Measurements from ENCODE around the gene GAMT.

GAMT gene

DNA sequence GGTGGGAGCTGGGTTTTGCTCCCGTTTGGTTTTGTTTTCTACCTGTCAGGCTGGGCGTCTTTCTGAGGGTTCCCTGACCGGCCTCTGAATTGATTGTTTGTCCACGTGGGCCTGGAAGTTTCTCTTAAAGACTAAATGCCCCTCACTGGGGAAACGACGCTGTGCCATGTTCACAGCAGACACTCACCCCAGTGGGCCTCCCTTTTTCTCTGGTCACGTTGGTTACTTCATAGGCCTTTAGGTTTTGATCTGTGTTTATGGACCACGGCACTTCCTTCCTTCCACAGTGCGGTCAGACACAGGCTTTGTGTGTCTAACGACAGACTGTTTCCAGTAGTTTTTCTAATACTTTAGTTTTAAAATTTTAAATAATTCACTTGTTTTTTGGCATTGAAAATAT is 37.7 kb downstream of the GAMT start:
- DNase-seq: peak; percentile 50

DNA sequence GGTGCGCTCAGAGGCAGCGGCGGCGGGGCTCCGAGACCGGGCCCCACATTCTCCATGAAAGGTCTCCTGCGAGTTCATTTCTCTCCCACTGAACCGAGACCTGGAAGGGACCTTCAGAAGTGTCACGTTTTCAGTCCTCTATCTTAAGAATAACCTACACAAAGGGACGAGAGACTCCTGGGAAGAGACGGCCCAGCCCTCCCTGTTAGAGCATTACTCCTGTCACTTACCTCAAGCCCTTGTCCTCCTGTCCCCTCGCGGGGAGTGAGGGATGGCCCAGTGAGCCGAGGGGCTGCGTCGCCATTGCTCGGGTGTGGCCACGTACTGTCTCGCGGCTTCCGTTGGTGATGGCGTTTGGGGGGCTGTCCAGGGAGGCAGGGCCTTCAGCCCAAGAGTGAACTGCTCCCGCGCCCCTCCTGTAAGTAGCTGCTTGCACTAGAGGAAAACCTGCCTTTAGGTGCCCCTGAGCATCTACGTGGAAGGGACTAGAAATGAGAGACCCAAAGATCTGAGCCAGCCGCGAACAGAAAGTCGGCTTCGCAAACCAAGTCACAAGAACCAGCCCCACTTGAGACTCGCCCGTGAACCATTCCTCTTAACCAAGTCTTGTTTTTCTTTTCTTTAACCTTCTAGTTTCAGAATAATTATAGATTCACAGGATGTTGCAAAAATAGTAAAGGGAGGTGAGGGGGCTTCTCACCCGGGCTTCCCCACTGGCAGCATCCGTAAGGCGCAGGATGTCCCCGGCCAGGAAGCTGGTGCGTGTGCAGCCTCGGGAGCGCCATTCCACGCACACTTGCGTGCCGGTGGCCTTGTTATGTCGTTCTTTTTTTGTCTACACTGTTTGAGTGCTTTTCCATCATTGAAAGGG is 38.7 kb downstream of the GAMT start:
- no peak for DNase-seq

DNA sequence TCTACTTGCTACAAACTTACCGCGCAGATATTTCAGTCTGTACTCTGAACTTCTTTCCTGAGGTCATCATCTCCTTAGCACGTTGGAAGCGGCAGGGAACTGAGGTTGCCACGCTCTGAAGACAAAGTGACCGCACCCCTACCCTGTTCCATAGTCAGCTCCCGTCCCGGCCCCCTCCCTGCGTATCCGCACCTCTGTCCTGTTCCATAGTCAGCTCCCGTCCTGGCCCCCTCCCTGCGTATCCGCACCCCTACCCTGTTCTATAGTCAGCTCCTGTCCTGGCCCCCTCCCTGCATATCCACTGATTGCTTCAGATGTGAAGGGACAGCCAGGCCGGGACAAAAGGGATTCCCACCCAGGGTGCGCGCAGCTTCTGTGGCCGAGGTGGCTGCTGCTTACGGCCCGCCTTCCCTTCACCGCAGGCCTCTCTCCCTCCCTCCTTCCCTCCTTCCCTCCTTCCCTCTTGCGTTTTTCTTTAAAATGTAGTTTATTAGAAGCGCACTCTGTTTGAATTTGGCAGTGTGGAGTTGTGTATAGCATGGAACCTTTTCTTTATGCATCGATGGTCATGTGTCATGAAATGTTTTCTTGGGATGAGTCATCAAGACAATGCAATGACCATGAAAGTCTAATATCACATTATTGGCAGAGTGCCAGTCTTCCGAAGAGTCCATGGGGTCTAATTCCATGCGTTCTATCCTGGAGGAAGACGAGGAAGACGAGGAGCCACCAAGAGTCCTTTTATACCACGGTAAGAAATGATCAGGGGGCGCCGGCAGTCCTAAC is 39.5 kb downstream of the GAMT start:
- no peak for DNase-seq

DNA sequence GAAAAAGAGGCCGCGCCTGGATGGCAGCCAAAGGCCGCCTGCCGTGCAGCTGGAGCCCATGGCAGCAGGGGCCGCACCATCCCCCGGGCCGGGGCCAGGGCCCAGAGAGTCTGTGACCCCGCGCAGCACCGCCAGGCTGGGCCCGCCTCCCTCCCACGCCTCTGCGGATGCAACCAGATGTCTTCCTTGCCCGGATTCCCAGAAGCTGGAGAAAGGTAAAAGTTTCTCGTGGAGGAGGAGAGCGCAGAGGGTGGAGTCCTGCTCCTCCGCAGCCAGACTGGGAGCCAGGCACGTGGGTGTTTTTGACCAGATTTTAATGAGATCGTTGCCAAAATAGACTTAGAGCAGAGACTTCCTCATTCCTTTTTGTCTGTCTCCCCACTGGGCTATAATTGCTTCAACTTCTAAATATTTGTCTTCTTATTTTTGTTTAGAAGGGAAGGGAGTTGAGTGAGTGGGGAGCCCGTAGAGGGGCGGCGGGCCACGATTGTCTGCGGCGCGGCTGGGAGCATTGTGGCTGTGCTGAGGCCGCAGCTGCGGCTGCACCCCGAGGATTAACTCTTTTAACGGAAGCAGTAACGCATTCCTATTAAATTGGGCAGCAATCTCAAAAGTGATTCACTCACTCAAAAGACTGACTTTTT is 40.4 kb downstream of the GAMT start:
- DNase-seq: no peak

DNA sequence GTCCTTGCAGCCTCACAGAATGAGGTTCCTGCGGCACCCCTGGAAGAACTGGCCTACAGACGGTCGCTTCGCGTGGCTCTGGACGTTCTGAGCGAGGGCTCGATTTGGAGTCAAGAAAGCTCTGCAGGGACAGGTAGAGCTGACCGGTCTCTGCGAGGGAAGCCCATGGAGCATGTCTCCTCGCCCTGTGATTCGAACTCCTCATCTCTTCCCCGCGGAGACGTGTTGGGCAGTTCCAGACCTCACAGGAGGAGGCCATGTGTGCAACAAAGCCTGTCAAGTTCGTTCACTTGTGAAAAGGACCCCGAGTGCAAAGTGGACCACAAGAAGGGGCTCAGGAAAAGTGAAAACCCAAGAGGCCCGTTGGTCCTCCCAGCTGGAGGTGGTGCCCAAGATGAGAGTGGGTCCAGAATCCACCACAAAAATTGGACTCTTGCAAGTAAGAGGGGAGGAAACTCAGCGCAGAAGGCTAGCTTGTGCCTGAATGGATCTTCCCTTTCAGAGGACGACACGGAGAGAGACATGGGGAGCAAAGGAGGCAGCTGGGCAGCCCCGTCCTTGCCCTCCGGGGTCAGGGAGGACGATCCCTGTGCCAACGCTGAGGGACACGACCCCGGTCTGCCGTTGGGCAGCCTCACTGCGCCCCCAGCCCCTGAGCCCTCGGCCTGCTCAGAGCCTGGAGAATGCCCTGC is 41.1 kb downstream of the GAMT start:
- no peak for DNase-seq

DNA sequence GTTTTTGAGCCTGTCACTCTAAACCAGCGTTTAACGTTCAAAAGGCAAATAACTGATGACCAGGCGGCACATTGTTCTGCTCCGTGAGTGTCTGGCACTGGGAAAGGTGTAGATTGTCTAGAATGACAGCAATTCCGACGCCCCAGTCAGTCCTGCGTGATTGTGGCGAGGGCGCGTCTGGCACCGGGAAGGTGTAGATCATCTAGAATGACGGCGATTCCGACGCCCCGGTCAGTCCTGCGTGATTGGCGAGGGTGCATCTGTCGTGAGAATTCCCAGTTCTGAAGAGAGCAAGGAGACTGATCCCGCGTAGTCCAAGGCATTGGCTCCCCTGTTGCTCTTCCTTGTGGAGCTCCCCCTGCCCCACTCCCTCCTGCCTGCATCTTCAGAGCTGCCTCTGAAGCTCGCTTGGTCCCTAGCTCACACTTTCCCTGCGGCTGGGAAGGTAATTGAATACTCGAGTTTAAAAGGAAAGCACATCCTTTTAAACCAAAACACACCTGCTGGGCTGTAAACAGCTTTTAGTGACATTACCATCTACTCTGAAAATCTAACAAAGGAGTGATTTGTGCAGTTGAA is 43.7 kb downstream of the GAMT start:
- no peak for DNase-seq

DNA sequence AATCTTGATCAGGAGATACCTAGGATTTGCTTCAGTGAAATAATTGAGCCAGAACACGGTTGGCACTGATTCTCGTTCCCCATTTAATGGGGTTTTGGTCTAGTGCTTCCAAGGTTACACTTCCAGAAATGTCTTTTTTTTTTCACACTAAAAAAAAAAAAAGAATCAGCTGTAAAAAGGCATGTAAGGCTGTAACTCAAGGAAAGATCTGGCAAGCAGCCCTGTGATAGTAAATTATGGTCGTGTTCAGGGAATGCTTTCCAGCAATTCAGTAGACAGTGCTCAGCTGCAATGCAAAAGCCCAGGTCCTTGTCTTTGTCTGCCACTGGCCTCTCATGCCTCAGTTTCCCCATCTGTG is 44.9 kb downstream of the GAMT start:
- DNase-seq: no peak

DNA sequence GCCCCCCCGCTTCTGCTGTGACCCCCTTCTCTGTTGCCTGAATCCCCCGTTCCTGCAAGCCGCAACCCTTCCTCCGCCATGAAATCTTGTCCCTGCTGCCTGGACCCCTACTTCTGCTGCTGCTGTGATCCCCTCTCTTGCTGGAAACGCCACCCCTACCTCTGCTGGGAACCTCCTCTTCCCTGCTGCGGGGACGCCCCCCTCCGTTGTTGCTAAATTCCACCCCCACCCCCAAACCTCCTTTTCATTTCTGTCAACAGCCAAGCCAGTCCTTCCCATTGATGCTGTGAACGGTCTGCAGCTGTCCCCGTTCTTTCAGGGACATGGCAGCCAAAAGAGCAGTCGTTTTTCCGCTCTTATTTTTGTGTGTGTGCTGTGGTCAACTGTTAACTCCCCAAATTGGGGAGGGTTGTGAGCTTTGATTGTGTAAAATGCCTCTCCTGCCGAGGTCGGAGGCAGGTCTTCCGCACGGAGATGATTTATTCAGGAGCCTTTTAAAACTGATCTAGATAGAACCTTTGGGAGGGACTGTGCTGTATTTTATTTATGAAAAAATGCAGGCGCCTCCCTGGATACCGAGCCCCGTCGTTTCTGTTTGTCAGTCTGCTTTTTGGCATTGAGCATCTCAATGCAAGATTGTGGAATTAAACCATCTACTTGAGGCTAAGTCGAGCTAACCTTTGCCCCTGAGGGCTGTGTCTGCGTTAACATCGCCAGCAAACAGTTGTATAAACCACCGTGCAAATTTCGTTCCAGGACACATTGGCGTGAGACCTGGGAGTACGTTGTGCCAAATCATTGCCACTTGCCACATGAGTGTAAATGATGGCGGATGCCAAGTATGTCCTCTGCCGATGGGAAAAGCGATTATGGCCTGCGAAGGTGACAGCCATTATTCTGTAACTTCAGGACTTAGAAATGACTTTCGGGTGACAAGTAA is 45.5 kb downstream of the GAMT start:
- no peak for DNase-seq

DNA sequence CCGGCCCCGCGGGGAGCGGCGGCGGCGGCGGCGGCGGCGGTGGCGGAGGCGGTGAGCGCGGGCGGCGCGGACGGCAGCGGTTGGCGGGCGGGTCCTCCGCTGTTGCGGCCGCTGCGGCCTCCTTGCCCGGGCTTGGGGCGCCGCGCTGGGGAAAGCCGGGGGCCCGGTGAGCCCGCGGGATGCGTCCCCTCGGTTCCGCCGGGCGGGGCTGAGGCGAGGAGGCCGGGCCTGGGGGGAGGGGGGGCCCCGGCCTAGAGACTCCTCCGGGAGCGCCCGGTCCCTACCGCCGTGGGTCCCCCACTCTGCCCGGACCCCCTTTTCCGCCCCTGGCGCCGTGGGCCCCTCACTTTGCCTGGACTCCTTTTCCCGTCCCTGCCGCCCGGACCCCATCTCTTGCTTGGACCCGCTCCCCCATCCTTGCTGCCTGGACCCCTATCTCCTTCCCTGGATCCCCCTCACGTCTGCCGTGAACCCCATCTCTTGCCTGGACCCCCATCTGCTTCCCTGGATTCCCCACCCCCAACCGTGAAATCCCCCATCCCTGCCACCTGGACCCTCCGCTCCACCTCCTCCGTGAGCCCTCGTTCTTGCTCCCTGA is 46.3 kb downstream of the GAMT start:
- DNase-seq: no peak

DNA sequence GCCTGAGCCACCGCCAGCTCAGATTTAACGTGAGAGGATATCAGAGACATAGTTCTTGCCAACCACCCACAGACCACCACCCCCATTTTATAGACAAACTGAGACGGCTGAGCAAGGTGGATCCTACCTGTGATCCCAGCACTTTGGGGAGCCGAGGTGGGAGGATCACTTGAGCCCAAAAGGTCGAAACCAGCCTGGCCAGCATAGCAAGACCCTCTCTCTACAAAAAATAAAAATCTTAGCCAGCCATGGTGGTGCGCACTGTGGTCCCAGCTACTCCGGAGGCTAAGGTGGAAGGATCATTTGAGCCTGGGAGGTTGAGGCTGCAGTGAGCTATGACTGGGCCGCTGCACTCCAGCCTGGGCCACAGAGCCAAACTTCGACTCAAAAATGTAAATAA is 48.2 kb downstream of the GAMT start:
- DNase-seq: no peak

DNA sequence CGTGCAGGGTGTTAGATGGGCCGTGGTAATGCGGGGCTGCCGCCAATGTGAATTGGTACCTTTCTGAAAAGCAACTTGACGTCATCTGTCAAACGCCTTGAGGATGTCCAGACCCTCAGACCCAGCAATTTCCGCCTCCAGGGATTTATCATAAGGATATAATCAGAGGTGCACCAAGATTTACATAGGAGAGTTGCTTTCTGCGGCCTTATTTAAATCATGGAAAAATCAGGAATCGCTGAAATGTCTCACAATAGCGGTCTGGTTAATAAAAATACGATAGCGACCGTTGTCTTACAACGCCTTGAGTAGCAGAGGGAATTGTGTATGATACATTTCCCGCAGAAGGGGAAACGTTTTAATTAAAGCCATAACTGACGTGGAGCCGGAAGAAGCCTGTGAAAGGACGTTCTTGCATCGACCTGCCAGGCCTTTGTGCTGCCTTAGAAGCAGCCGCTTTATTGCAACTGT is 49.9 kb downstream of the GAMT start:
- no peak for DNase-seq

DNA sequence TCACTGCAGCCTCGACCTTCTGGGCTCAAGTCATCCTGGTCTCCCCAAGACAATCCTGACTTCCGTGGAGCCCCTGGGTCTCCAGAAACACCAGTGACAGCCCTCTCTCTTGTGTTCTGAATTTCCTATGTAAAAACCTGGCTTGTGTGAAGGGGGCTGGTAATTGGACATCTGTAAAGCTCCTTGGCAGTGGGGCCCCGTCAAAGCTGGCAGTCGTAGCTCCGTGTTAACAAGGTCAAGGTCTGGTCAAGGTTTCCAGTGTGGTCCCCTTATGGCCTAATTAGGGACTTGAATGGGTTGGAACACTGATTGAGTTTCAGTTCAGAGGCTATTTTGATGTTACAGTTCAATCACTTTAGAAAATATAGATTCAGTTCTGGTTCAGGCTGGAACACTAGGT is 50.5 kb downstream of the GAMT start:
- no peak for DNase-seq

DNA sequence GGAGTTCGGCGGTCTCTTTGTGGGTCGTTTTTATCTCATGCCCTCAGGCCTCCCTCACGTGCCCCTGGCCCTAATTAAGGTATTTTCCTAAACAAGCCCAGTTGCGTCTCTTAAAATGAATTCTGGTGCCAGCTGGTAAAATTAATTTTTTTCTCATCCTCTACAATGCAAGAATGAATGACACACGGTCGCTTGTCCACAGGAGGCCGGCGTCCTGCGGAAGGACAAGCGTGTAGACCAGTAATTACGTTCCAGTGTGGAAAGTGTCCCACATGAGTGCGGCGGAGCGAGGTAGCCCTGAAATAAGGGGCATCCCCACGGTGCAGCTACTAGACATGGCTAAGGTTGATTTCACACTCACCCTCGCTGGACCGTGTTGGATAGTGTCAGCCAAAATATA is 52.1 kb downstream of the GAMT start:
- DNase-seq: no peak
